GM12891 (cell line): ENCODE measurements around the gene HLCS.

Experiments
- POLR2A ChIP-seq: IDR thresholded peaks from 2 replicates; pipeline ENCODE4 v1.6.1; 2011; ENCODE audit warnings: low read depth, low read length, control low read depth
- POLR2AphosphoS5 ChIP-seq: IDR thresholded peaks from 2 replicates; pipeline ENCODE4 v1.6.1; 2011; ENCODE audit warnings: low read depth, low read length, control low read depth
- POU2F2 ChIP-seq: IDR thresholded peaks from 2 replicates; pipeline ENCODE4 v1.6.1; 2011; ENCODE audit warnings: low read depth, mild to moderate bottlenecking, control low read depth, low read length, moderate library complexity
- TAF1 ChIP-seq: IDR thresholded peaks from 2 replicates; pipeline ENCODE4 v1.6.1; 2011; ENCODE audit warnings: low read depth, low read length, control low read depth

DNA sequence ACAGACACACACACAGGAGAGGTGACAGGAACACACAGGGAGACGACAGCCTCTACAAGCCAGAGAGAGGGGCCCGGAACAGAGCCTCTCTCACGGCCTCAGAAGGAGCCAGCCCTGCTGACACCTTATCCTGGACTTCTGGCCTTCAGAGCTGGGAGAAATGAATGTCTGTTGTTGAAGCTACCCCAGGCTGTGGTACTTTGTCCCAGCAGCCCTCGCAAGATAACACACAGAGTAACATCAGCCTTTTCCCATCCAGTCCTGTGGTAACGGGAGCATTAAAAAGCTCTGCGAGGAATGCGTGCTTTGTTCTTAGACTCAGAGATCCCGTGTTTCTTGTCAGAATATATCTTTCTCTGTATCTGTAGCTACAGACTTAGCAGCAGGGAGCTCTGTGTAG, 136.4 kb downstream of the HLCS start:
- TF ChIP-seq POLR2AphosphoS5 = no peak
- no peak for TF ChIP-seq POU2F2
- no peak for TF ChIP-seq POLR2A
- no peak for TF ChIP-seq TAF1
